ENCODE results near the gene KLF7. TPM values are rescaled to one million over a fixed set of nuclear protein-coding genes. Genes with fewer than 3 reads are reported as not detected.

KLF7 gene
- total RNA-seq, 1 donor from 2014 or later = 13.6 TPM

GRCh38 chr2:207107131-207107530 lies 58.6 kb downstream of the KLF7 start:
- H3K36me3 ChIP-seq (ENCODE audit: control insufficient read depth in 3 of 3, insufficient read depth in 3 of 3, low read length in 3 of 3) = peaks cover 0 to 7% (median 0%) of the 10 kb centered on the region in 3 donors
- H3K9ac ChIP-seq (ENCODE audit: low read depth in 1 of 3, low read length in 3 of 3) = no peak overlapping the region
- no peaks in the 10 kb centered on the region for H3K4me1 ChIP-seq (ENCODE audit: control insufficient read depth in 3 of 3, insufficient read depth in 3 of 3, low read length in 3 of 3)

GRCh38 chr2:207103132-207103531 lies 62.6 kb downstream of the KLF7 start:
- no peak overlapping the region for H3K4me3 ChIP-seq (ENCODE audit: low read length in 3 of 3)
- H3K4me1 ChIP-seq (ENCODE audit: control insufficient read depth in 3 of 3, insufficient read depth in 3 of 3, low read length in 3 of 3) = no peaks in the 10 kb centered on the region
- H3K9me3 ChIP-seq (ENCODE audit: control insufficient read depth in 3 of 3, low read length in 3 of 3) = no peaks in the 10 kb centered on the region
- no peak overlapping the region for H3K9ac ChIP-seq (ENCODE audit: low read depth in 1 of 3, low read length in 3 of 3)
- peaks cover 0 to 7% (median 0%) of the 10 kb centered on the region in 3 donors for H3K36me3 ChIP-seq (ENCODE audit: control insufficient read depth in 3 of 3, insufficient read depth in 3 of 3, low read length in 3 of 3)
- H3K27ac ChIP-seq (ENCODE audit: low read depth, low read length) = no peak overlapping the region
- no peaks in the 10 kb centered on the region for H3K27me3 ChIP-seq (ENCODE audit: control insufficient read depth in 3 of 3, insufficient read depth in 3 of 3, low read length in 3 of 3)

More at GRCh38 chr2:207107131-207107530, 58.6 kb downstream of the KLF7 start:
- H3K27me3 ChIP-seq (ENCODE audit: control insufficient read depth in 3 of 3, insufficient read depth in 3 of 3, low read length in 3 of 3) = no peaks in the 10 kb centered on the region
- no peak overlapping the region for H3K4me3 ChIP-seq (ENCODE audit: low read length in 3 of 3)
- H3K9me3 ChIP-seq (ENCODE audit: control insufficient read depth in 3 of 3, low read length in 3 of 3) = no peaks in the 10 kb centered on the region
- no peak overlapping the region for H3K27ac ChIP-seq (ENCODE audit: low read depth, low read length)

- Histone ChIP-seq H3K4me1 (ENCODE audit: control insufficient read depth in 3 of 3, insufficient read depth in 3 of 3, low read length in 3 of 3) (peaks cover 0 to 6% (median 3%) of the 10 kb centered on the region in 3 donors), H3K27ac (ENCODE audit: low read depth, low read length) (no peak overlapping the region), H3K4me3 (ENCODE audit: low read length in 3 of 3) (no peak overlapping the region), H3K27me3 (ENCODE audit: control insufficient read depth in 3 of 3, insufficient read depth in 3 of 3, low read length in 3 of 3) (no peaks in the 10 kb centered on the region), H3K9me3 (ENCODE audit: control insufficient read depth in 3 of 3, low read length in 3 of 3) (no peaks in the 10 kb centered on the region), H3K36me3 (ENCODE audit: control insufficient read depth in 3 of 3, insufficient read depth in 3 of 3, low read length in 3 of 3) (peaks cover 0 to 7% (median 0%) of the 10 kb centered on the region in 3 donors), H3K9ac (ENCODE audit: low read depth in 1 of 3, low read length in 3 of 3) (no peak overlapping the region)
These were observed 63.8 kb downstream of the KLF7 start for GRCh38 chr2:207101984-207102383.

GRCh38 chr2:207097278-207097677 lies 68.5 kb downstream of the KLF7 start:
- H3K4me3 ChIP-seq (ENCODE audit: low read length in 3 of 3) = no peak overlapping the region
- no peaks in the 10 kb centered on the region for H3K27me3 ChIP-seq (ENCODE audit: control insufficient read depth in 3 of 3, insufficient read depth in 3 of 3, low read length in 3 of 3)
- peaks cover 0 to 2% (median 0%) of the 10 kb centered on the region in 3 donors for H3K36me3 ChIP-seq (ENCODE audit: control insufficient read depth in 3 of 3, insufficient read depth in 3 of 3, low read length in 3 of 3)
- no peaks in the 10 kb centered on the region for H3K9me3 ChIP-seq (ENCODE audit: control insufficient read depth in 3 of 3, low read length in 3 of 3)
- H3K27ac ChIP-seq (ENCODE audit: low read depth, low read length) = no peak overlapping the region
- H3K4me1 ChIP-seq (ENCODE audit: control insufficient read depth in 3 of 3, insufficient read depth in 3 of 3, low read length in 3 of 3) = peaks cover 0 to 9% (median 4%) of the 10 kb centered on the region in 3 donors
- no peak overlapping the region for H3K9ac ChIP-seq (ENCODE audit: low read depth in 1 of 3, low read length in 3 of 3)

- Histone ChIP-seq H3K4me3 (ENCODE audit: low read length in 3 of 3) (no peak overlapping the region), H3K36me3 (ENCODE audit: control insufficient read depth in 3 of 3, insufficient read depth in 3 of 3, low read length in 3 of 3) (peaks cover 0 to 2% (median 0%) of the 10 kb centered on the region in 3 donors), H3K27me3 (ENCODE audit: control insufficient read depth in 3 of 3, insufficient read depth in 3 of 3, low read length in 3 of 3) (no peaks in the 10 kb centered on the region), H3K9me3 (ENCODE audit: control insufficient read depth in 3 of 3, low read length in 3 of 3) (no peaks in the 10 kb centered on the region), H3K9ac (ENCODE audit: low read depth in 1 of 3, low read length in 3 of 3) (no peak overlapping the region), H3K4me1 (ENCODE audit: control insufficient read depth in 3 of 3, insufficient read depth in 3 of 3, low read length in 3 of 3) (peaks cover 3 to 14% (median 6%) of the 10 kb centered on the region in 3 donors), H3K27ac (ENCODE audit: low read depth, low read length) (no peak overlapping the region)
These were observed 69.8 kb downstream of the KLF7 start for GRCh38 chr2:207095963-207096362.

GRCh38 chr2:207093234-207093633 lies 72.5 kb downstream of the KLF7 start:
- Histone ChIP-seq H3K27me3 (ENCODE audit: control insufficient read depth in 3 of 3, insufficient read depth in 3 of 3, low read length in 3 of 3) (no peaks in the 10 kb centered on the region), H3K4me1 (ENCODE audit: control insufficient read depth in 3 of 3, insufficient read depth in 3 of 3, low read length in 3 of 3) (peaks cover 6 to 14% (median 6%) of the 10 kb centered on the region in 3 donors), H3K9me3 (ENCODE audit: control insufficient read depth in 3 of 3, low read length in 3 of 3) (no peaks in the 10 kb centered on the region), H3K36me3 (ENCODE audit: control insufficient read depth in 3 of 3, insufficient read depth in 3 of 3, low read length in 3 of 3) (peaks cover 0 to 3% (median 0%) of the 10 kb centered on the region in 3 donors), H3K27ac (ENCODE audit: low read depth, low read length) (no peak overlapping the region), H3K9ac (ENCODE audit: low read depth in 1 of 3, low read length in 3 of 3) (no peak overlapping the region), H3K4me3 (ENCODE audit: low read length in 3 of 3) (no peak overlapping the region)

- peaks cover 0 to 5% (median 0%) of the 10 kb centered on the region in 3 donors for H3K36me3 ChIP-seq (ENCODE audit: control insufficient read depth in 3 of 3, insufficient read depth in 3 of 3, low read length in 3 of 3)
- no peak overlapping the region for H3K9ac ChIP-seq (ENCODE audit: low read depth in 1 of 3, low read length in 3 of 3)
- no peaks in the 10 kb centered on the region for H3K9me3 ChIP-seq (ENCODE audit: control insufficient read depth in 3 of 3, low read length in 3 of 3)
- no peak overlapping the region for H3K27ac ChIP-seq (ENCODE audit: low read depth, low read length)
- no peak overlapping the region for H3K4me3 ChIP-seq (ENCODE audit: low read length in 3 of 3)
- H3K27me3 ChIP-seq (ENCODE audit: control insufficient read depth in 3 of 3, insufficient read depth in 3 of 3, low read length in 3 of 3) = no peaks in the 10 kb centered on the region
- H3K4me1 ChIP-seq (ENCODE audit: control insufficient read depth in 3 of 3, insufficient read depth in 3 of 3, low read length in 3 of 3) = peaks cover 6 to 14% (median 6%) of the 10 kb centered on the region in 3 donors
These were observed 72.9 kb downstream of the KLF7 start for GRCh38 chr2:207092818-207093217.

GRCh38 chr2:207091928-207092327 lies 73.8 kb downstream of the KLF7 start:
- peaks cover 0 to 6% (median 0%) of the 10 kb centered on the region in 3 donors for H3K36me3 ChIP-seq (ENCODE audit: control insufficient read depth in 3 of 3, insufficient read depth in 3 of 3, low read length in 3 of 3)
- H3K27ac ChIP-seq (ENCODE audit: low read depth, low read length) = no peak overlapping the region
- no peaks in the 10 kb centered on the region for H3K9me3 ChIP-seq (ENCODE audit: control insufficient read depth in 3 of 3, low read length in 3 of 3)
- no peak overlapping the region for H3K4me3 ChIP-seq (ENCODE audit: low read length in 3 of 3)
- H3K4me1 ChIP-seq (ENCODE audit: control insufficient read depth in 3 of 3, insufficient read depth in 3 of 3, low read length in 3 of 3) = peaks cover 3 to 9% (median 6%) of the 10 kb centered on the region in 3 donors
- H3K27me3 ChIP-seq (ENCODE audit: control insufficient read depth in 3 of 3, insufficient read depth in 3 of 3, low read length in 3 of 3) = no peaks in the 10 kb centered on the region
- no peak overlapping the region for H3K9ac ChIP-seq (ENCODE audit: low read depth in 1 of 3, low read length in 3 of 3)

GRCh38 chr2:207091176-207091575 lies 74.6 kb downstream of the KLF7 start:
- Histone ChIP-seq H3K27me3 (ENCODE audit: control insufficient read depth in 3 of 3, insufficient read depth in 3 of 3, low read length in 3 of 3) (no peaks in the 10 kb centered on the region), H3K4me3 (ENCODE audit: low read length in 3 of 3) (no peak overlapping the region), H3K9ac (ENCODE audit: low read depth in 1 of 3, low read length in 3 of 3) (no peak overlapping the region), H3K27ac (ENCODE audit: low read depth, low read length) (no peak overlapping the region), H3K9me3 (ENCODE audit: control insufficient read depth in 3 of 3, low read length in 3 of 3) (no peaks in the 10 kb centered on the region), H3K4me1 (ENCODE audit: control insufficient read depth in 3 of 3, insufficient read depth in 3 of 3, low read length in 3 of 3) (peaks cover 3 to 11% (median 10%) of the 10 kb centered on the region in 3 donors), H3K36me3 (ENCODE audit: control insufficient read depth in 3 of 3, insufficient read depth in 3 of 3, low read length in 3 of 3) (peaks cover 0 to 10% (median 0%) of the 10 kb centered on the region in 3 donors)

- Histone ChIP-seq H3K36me3 (ENCODE audit: control insufficient read depth in 3 of 3, insufficient read depth in 3 of 3, low read length in 3 of 3) (peaks cover 0 to 8% (median 0%) of the 10 kb centered on the region in 3 donors), H3K27me3 (ENCODE audit: control insufficient read depth in 3 of 3, insufficient read depth in 3 of 3, low read length in 3 of 3) (no peaks in the 10 kb centered on the region), H3K4me1 (ENCODE audit: control insufficient read depth in 3 of 3, insufficient read depth in 3 of 3, low read length in 3 of 3) (peaks cover 3 to 14% (median 12%) of the 10 kb centered on the region in 3 donors), H3K9me3 (ENCODE audit: control insufficient read depth in 3 of 3, low read length in 3 of 3) (no peaks in the 10 kb centered on the region), H3K27ac (ENCODE audit: low read depth, low read length) (no peak overlapping the region), H3K4me3 (ENCODE audit: low read length in 3 of 3) (no peak overlapping the region), H3K9ac (ENCODE audit: low read depth in 1 of 3, low read length in 3 of 3) (no peak overlapping the region)
These were observed 75.4 kb downstream of the KLF7 start for GRCh38 chr2:207090389-207090788.
